SK-N-SH (cell line): Measurements from ENCODE around the gene CSNK1D. TPM values are rescaled to one million over a fixed set of nuclear protein-coding genes. Genes with fewer than 3 reads are reported as not detected.
A peak's percentile ranks its signal among the peaks of the same experiment; 100 is the strongest.

Experiments
- CTCF ChIA-PET: fragments of 300-600, 350-600 bp; formaldehyde crosslinking; extraction: SDS; loops from one replicate; lab custom pipeline; 2021; lab: Yijun Ruan, JAX
- POLR2A ChIA-PET: fragments of 350-600 bp; sonication (Branson Sonifier 250); formaldehyde crosslinking; extraction: SDS; loops from one replicate; lab custom pipeline; 2020; ENCODE audit warnings: antibody characterized with exemption, inconsistent platforms; lab: Yijun Ruan, JAX
- DNase-seq: peaks from one replicate; pipeline ENCODE4 v3.0.0; 2012
- H2AFZ ChIP-seq: fragments of 200-600 bp; sonication (generic); 2 replicates; pipeline ENCODE4 v1.8.1; 2016; ENCODE audit warnings: antibody characterized with exemption, mild to moderate bottlenecking, low read depth
- H3F3A ChIP-seq: fragments of 200-600 bp; sonication (generic); replicated peaks from 2 replicates; pipeline ENCODE3; 2016; ENCODE audit warnings: antibody characterized with exemption, mild to moderate bottlenecking; ENCODE audit not compliant: insufficient read depth
- H3K27ac ChIP-seq, 2 experiments: fragments of 200-500 bp in 1 of 2; fragments of 200-600 bp in 1 of 2; sonication (Bioruptor generic) in 1 of 2; sonication (generic), shearing (Covaris generic) in 1 of 2; 2 replicates each; pipeline versions ENCODE4 v1.5.1 to v1.6.1; 2014 to 2016; ENCODE audit warnings: low read depth in 2 of 2, inconsistent platforms in 1 of 2, low read length in 1 of 2, mild to moderate bottlenecking in 1 of 2, mixed read lengths in 1 of 2
- H3K27me3 ChIP-seq: fragments of 200-600 bp; sonication (generic), shearing (Covaris generic); 2 replicates; pipeline ENCODE4 v1.6.1; 2016; ENCODE audit warnings: mixed run types; ENCODE audit not compliant: insufficient read depth
- H3K36me3 ChIP-seq, 2 experiments: fragments of 200-500 bp in 1 of 2; fragments of 200-600 bp in 1 of 2; sonication (Bioruptor generic) in 1 of 2; sonication (generic) in 1 of 2; replicated peaks in 1 of 2; 2 replicates each; pipeline versions ENCODE3 to v1.5.1; 2014 to 2016; ENCODE audit warnings: low read length in 1 of 2, mild to moderate bottlenecking in 1 of 2; ENCODE audit not compliant: insufficient read depth in 2 of 2, control insufficient read depth in 1 of 2
- H3K4me1 ChIP-seq, 2 experiments: fragments of 200-500 bp in 1 of 2; fragments of 200-600 bp in 1 of 2; sonication (Bioruptor generic) in 1 of 2; sonication (generic), shearing (Covaris generic) in 1 of 2; 2 replicates each; pipeline versions ENCODE4 v1.5.1 to v1.6.1; 2014 to 2016; ENCODE audit warnings: low read depth in 1 of 2, low read length in 1 of 2, mixed run types in 1 of 2; ENCODE audit not compliant: insufficient read depth in 2 of 2, control insufficient read depth in 1 of 2
- H3K4me2 ChIP-seq: fragments of 200-600 bp; sonication (generic), shearing (Covaris generic); 2 replicates; pipeline ENCODE4 v1.6.1; 2017; ENCODE audit warnings: mixed run types
- H3K4me3 ChIP-seq, 2 experiments: fragments of 200-500 bp in 1 of 2; fragments of 200-600 bp in 1 of 2; sonication (Bioruptor generic) in 1 of 2; sonication (generic), shearing (Covaris generic) in 1 of 2; 2 replicates each; pipeline versions ENCODE4 v1.5.1 to v1.8.1; 2014 to 2016; ENCODE audit warnings: low read depth in 2 of 2, inconsistent platforms in 1 of 2, low read length in 1 of 2, mild to moderate bottlenecking in 1 of 2, mixed read lengths in 1 of 2, moderate library complexity in 1 of 2
- H3K79me2 ChIP-seq: fragments of 200-600 bp; sonication (generic); 2 replicates; pipeline ENCODE4 v1.8.1; 2017; ENCODE audit warnings: mild to moderate bottlenecking; ENCODE audit not compliant: insufficient read depth
- H3K9ac ChIP-seq: fragments of 200-600 bp; sonication (generic); 2 replicates; pipeline ENCODE4 v1.6.1; 2017; ENCODE audit warnings: mixed run types
- H3K9me2 ChIP-seq: fragments of 200-600 bp; sonication (generic); 2 replicates; pipeline ENCODE4 v1.6.1; 2017; ENCODE audit warnings: mixed run types
- H3K9me3 ChIP-seq: fragments of 200-600 bp; sonication (generic); 2 replicates; pipeline ENCODE4 v1.6.1; 2017; ENCODE audit warnings: mixed run types, mild to moderate bottlenecking, moderate library complexity
- H4K20me1 ChIP-seq: fragments of 200-600 bp; sonication (generic); 2 replicates; pipeline ENCODE4 v1.6.1; 2017; ENCODE audit warnings: mild to moderate bottlenecking, mixed run types; ENCODE audit not compliant: insufficient read depth
- CHD2 ChIP-seq: fragments of 150-350 bp; IDR thresholded peaks from 2 replicates; pipeline ENCODE4 v1.6.1; 2018; ENCODE audit warnings: low read length; ENCODE audit not compliant: partially characterized antibody
- EP300 ChIP-seq, 2 experiments: IDR thresholded peaks; 2 replicates each; pipeline versions ENCODE4 v1.4.0 to v1.6.1; 2012; ENCODE audit warnings: borderline replicate concordance in 1 of 2, low read depth in 1 of 2, low read length in 1 of 2
- FOXM1 ChIP-seq: IDR thresholded peaks from 2 replicates; pipeline ENCODE4 v1.4.0; 2012; ENCODE audit warnings: low read depth, mild to moderate bottlenecking
- JUND ChIP-seq: IDR thresholded peaks from 2 replicates; pipeline ENCODE4 v1.4.0; 2012
- NFIC ChIP-seq: IDR thresholded peaks from 2 replicates; pipeline ENCODE4 v1.4.0; 2012; ENCODE audit warnings: borderline replicate concordance
- PBX3 ChIP-seq: IDR thresholded peaks from 2 replicates; pipeline ENCODE4; 2012
- POLR2AphosphoS5 ChIP-seq: IDR thresholded peaks from 2 replicates; pipeline ENCODE4 v1.6.1; 2012; ENCODE audit warnings: low read depth, low read length
- RAD21 ChIP-seq: IDR thresholded peaks from 2 replicates; pipeline ENCODE4 v1.6.1; 2012; ENCODE audit warnings: mild to moderate bottlenecking, low read length
- REST ChIP-seq: IDR thresholded peaks from 2 replicates; pipeline ENCODE4 v1.6.1; 2012; ENCODE audit warnings: mild to moderate bottlenecking, low read depth, low read length, moderate library complexity
- RXRA ChIP-seq: IDR thresholded peaks from 2 replicates; pipeline ENCODE4 v1.4.0; 2012; ENCODE audit warnings: low read depth, mild to moderate bottlenecking, borderline replicate concordance
- USF1 ChIP-seq: IDR thresholded peaks from 2 replicates; pipeline ENCODE4 v1.4.0; 2012; ENCODE audit warnings: low read depth, borderline replicate concordance
- USF2 ChIP-seq: fragments of 150-350 bp; IDR thresholded peaks from 2 replicates; pipeline ENCODE4 v1.6.1; 2017; ENCODE audit warnings: antibody characterized with exemption, low read length, low read depth, borderline replicate concordance
- YY1 ChIP-seq: IDR thresholded peaks from 2 replicates; pipeline ENCODE4 v1.4.0; 2012; ENCODE audit warnings: low read depth, mild to moderate bottlenecking
- WGBS: methylation state at CpG from one replicate; pipeline ENCODE4 v1.1.6; 2017; ENCODE audit warnings: low lambda C conversion rate; 5-methylcytosine and 5-hydroxymethylcytosine counted together
- polyA plus RNA-seq, 3 experiments: library from polyadenylated mRNA; depleted of rRNA; stranded (reverse); fragments of >200 nt; gene quantifications; 2 replicates each; pipeline ENCODE4 v1.2.3, GENCODE V29; 2012

CSNK1D gene
- polyA plus RNA-seq, 1 of the 3 experiments (the other 2 are of a cell fraction), result 216 TPM

GRCh38 chr17:82270651-82271050, 2.8 kb downstream of the CSNK1D start:
- Histone ChIP-seq H4K20me1 (peaks cover 70% of the 10 kb centered on the region), H3K9me3 (no peaks in the 10 kb centered on the region), H3K4me1 (peaks cover 47 to 61% of the 10 kb centered on the region in 2 experiments), H3K27ac (no peak overlapping the region), H3K9ac (no peak overlapping the region), H3F3A (peaks cover 28% of the 10 kb centered on the region), H3K79me2 (peaks cover 81% of the 10 kb centered on the region), H3K9me2 (no peaks in the 10 kb centered on the region), H3K4me3 (no peak overlapping the region), H2AFZ (no peak overlapping the region), H3K27me3 (no peaks in the 10 kb centered on the region), H3K36me3 (peaks cover 28 to 44% of the 10 kb centered on the region in 2 experiments), H3K4me2 (peak overlapping the region; percentile 98)
- POLR2A ChIA-PET, result interaction anchor here (0.6 to 1.1 kb wide), 2 partner anchors 13 to 212 kb away, joined by 3 read pairs; no protein-coding TSS in a partner anchor
- no peak for TF ChIP-seq EP300 (IDR thresholded peaks at IDR 0.05; ENCODE audit: borderline replicate concordance in 1 of 2, low read depth in 1 of 2, low read length in 1 of 2)
- TF ChIP-seq FOXM1, result no peak
- 0 out of 2 replicates have a peak, but pooled peaks have one; percentile 4 for TF ChIP-seq POLR2AphosphoS5
- TF ChIP-seq CHD2, result no peak
- no peak for TF ChIP-seq NFIC
- CTCF ChIA-PET, result interaction anchor here (1.1 to 3.4 kb wide), 5 partner anchors 24 to 51 kb away, joined by 3 to 14 read pairs (median 6); no protein-coding TSS in a partner anchor
- WGBS, result 90% methylated on average over 12 of the region's 12 CpGs
- no peak for DNase-seq

- Histone ChIP-seq H3K4me1 (peaks cover 47 to 61% of the 10 kb centered on the region in 2 experiments), H4K20me1 (peaks cover 77% of the 10 kb centered on the region), H3K79me2 (peaks cover 88% of the 10 kb centered on the region), H3K27me3 (no peaks in the 10 kb centered on the region), H3K4me3 (no peak overlapping the region), H3K27ac (no peak overlapping the region; a peak in 1 of 4 replicates), H3K9me2 (no peaks in the 10 kb centered on the region), H3F3A (peaks cover 28% of the 10 kb centered on the region), H2AFZ (no peak overlapping the region), H3K9me3 (no peaks in the 10 kb centered on the region), H3K36me3 (peaks cover 34 to 49% of the 10 kb centered on the region in 2 experiments), H3K9ac (no peak overlapping the region), H3K4me2 (peak overlapping the region; percentile 98)
- 89% methylated on average over 13 of the region's 13 CpGs for WGBS
- TF ChIP-seq EP300 (IDR thresholded peaks at IDR 0.05; ENCODE audit: borderline replicate concordance in 1 of 2, low read depth in 1 of 2, low read length in 1 of 2) (no peak), PBX3 (no peak), REST (no peak), JUND (no peak), NFIC (no peak), RXRA (no peak), POLR2AphosphoS5 (no peak), FOXM1 (no peak), USF1 (no peak), YY1 (no peak), RAD21 (no peak), USF2 (no peak)
- POLR2A ChIA-PET, result interaction anchor here (1.1 kb wide), 1 partner anchor 13 kb away, joined by 3 read pairs; no protein-coding TSS in a partner anchor
- CTCF ChIA-PET, result interaction anchor here (1.1 to 3.4 kb wide), 5 partner anchors 23 to 51 kb away, joined by 3 to 14 read pairs (median 6); no protein-coding TSS in a partner anchor
- DNase-seq, result no peak
Measured at GRCh38 chr17:82269882-82270500, 3.5 kb downstream of the CSNK1D start.
